Panc1 (cell line): ENCODE data around the gene SHE. TPM values are rescaled to one million over a fixed set of nuclear protein-coding genes. Genes with fewer than 3 reads are reported as not detected.

Source experiments
- ATAC-seq: fragments of 200-7000 bp; cut with Tn5 transposase; 2 replicates; pipeline ENCODE4 v1.9.1; 2020; ENCODE audit warnings: mild to moderate bottlenecking, moderate library complexity
- BruUV-seq: library from RNA; stranded (reverse); fragments of 400-500 nt; replicated peaks from 2 replicates; lab custom pipeline; 2021; lab: Mats Ljungman, UMichigan
- CTCF ChIA-PET: fragments of 300-600 bp; sonication (Branson Sonifier 250); formaldehyde crosslinking; loops from one replicate; lab custom pipeline; 2022; ENCODE audit warnings: antibody characterized with exemption; lab: Charles Lee
- POLR2A ChIA-PET: fragments of 300-600 bp; sonication (Branson Sonifier 250); formaldehyde crosslinking; loops from one replicate; lab custom pipeline; 2022; ENCODE audit warnings: antibody characterized with exemption; lab: Charles Lee
- DNase-seq: peaks from one replicate; pipeline ENCODE4 v3.0.0-alpha.2; 2010; ENCODE audit warnings: low read depth, low spot score
- H3K27ac ChIP-seq: 2 replicates; pipeline ENCODE4 v1.5.1; 2011; ENCODE audit warnings: mild to moderate bottlenecking, low read length, inconsistent platforms
- H3K27me3 ChIP-seq: fragments of 200-500 bp; sonication (Bioruptor generic); 2 replicates; pipeline ENCODE4 v1.6.0; 2014; ENCODE audit warnings: low read length, inconsistent platforms; ENCODE audit not compliant: control insufficient read depth, insufficient read depth
- H3K36me3 ChIP-seq: fragments of 200-500 bp; sonication (Bioruptor generic); 2 replicates; pipeline ENCODE4 v1.5.1; 2014; ENCODE audit warnings: inconsistent platforms, mild to moderate bottlenecking, low read length, moderate library complexity; ENCODE audit not compliant: control insufficient read depth, insufficient read depth
- H3K4me1 ChIP-seq: 2 replicates; pipeline ENCODE4 v1.5.1; 2011; ENCODE audit warnings: inconsistent platforms, mild to moderate bottlenecking, low read length, moderate library complexity; ENCODE audit not compliant: control insufficient read depth, insufficient read depth
- H3K4me3 ChIP-seq, 2 experiments: 2 replicates each; pipeline ENCODE4 v1.5.1; 2011 to 2012; ENCODE audit warnings: low read depth in 2 of 2, low read length in 2 of 2, mild to moderate bottlenecking in 2 of 2, inconsistent platforms in 1 of 2, moderate library complexity in 1 of 2
- H3K9me3 ChIP-seq: fragments of 200-500 bp; sonication (Bioruptor generic); 2 replicates; pipeline ENCODE4 v1.5.1; 2014; ENCODE audit warnings: low read depth, mild to moderate bottlenecking, inconsistent platforms, low read length, moderate library complexity; ENCODE audit not compliant: control insufficient read depth, insufficient read depth
- POLR2AphosphoS5 ChIP-seq: IDR thresholded peaks from 2 replicates; pipeline ENCODE4 v1.6.1; 2012; ENCODE audit warnings: mild to moderate bottlenecking, low read depth, low read length, moderate library complexity
- SIN3A ChIP-seq: IDR thresholded peaks from 2 replicates; pipeline ENCODE4 v1.6.1; 2012; ENCODE audit warnings: low read depth, mild to moderate bottlenecking, low read length, moderate library complexity, borderline replicate concordance; ENCODE audit not compliant: insufficient read depth
- TCF7L2 ChIP-seq: IDR thresholded peaks from 2 replicates; pipeline ENCODE4 v1.6.1; 2011; ENCODE audit warnings: mild to moderate bottlenecking, low read depth, low read length, inconsistent platforms
- in situ Hi-C: cut with HindIII; loops from 2 replicates; pipeline ENCODE4 v1.10.0; 2016; ENCODE audit warnings: low sequenced_read_pairs, low pct_unique_long_range_greater_than_20kb
- intact Hi-C: fragments of 100-400 bp; cut with micrococcal nuclease; formaldehyde crosslinking; loops from one replicate; pipeline ENCODE4 v1.10.0; 2022; ENCODE audit not compliant: unreplicated experiment
- total RNA-seq: library from RNA; stranded (reverse); gene quantifications from one replicate; pipeline ENCODE4 v1.2.1, GENCODE V29; 2021; ENCODE audit not compliant: unreplicated experiment
- TF ChIP-seq, protein P1 (sequence below): fragments of 450-650 bp; IDR thresholded peaks from 2 replicates; pipeline ENCODE4 v1.5.1; 2017; ENCODE audit warnings: mild to moderate bottlenecking
- TF ChIP-seq, protein P2 (sequence below), 2 experiments: IDR thresholded peaks; 2 replicates each; pipeline ENCODE4 v1.6.1; 2011 to 2012; ENCODE audit warnings: low read depth in 2 of 2, control low read depth in 1 of 2, low read length in 1 of 2, mild to moderate bottlenecking in 1 of 2, moderate library complexity in 1 of 2; ENCODE audit not compliant: insufficient read depth in 1 of 2

Gene SHE
- total RNA-seq, 1 experiment from 2014 or later = 0.03 TPM

DNA sequence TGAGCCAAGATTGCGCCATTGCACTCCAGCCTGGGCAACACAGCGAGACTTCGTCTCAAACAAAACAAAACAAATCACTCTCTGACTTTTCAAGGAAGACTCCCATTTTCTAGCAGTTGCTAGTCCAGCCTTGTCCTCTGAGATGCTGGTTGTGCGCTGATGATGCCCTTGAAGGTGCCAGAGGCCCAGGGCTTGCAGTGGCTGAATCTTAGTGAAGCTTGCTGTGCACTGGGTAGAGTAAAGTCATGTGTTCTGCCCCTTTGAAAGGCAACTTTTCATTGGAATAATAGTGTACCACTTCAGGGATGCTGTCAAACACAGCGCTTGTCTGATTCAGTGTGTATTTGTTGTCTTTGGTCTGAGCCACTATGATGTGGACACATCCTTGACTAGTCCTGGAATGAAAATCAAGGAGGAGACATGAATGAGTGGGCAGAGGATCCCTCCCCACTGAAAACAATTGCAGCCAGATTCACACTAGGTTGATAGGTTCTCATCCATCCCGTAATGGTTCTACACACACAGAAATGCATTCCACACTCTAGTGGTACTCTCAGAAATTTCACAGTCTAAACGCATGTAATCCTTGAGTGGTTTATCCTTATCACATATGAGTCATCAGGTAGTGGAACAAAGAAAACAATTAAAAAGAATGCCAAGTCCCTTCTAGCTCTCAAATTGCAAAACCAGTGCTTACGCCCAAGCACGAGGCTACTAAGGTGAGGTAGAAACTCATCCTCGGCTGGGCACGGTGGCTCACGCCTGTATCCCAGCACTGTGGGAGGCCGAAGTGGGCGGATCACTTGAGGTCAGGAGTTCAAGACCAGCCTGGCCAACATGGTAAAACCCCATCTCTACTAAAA, 18.0 kb downstream of the SHE start:
- ATAC-seq (no peak), DNase-seq (no peak)
- Histone ChIP-seq H3K27ac (no peak overlapping the region), H3K9me3 (no peaks in the 10 kb centered on the region), H3K27me3 (peaks cover under 1% of the 10 kb centered on the region; the same call in 1 of the 2 replicates), H3K4me3 (no peak overlapping the region), H3K36me3 (no peaks in the 10 kb centered on the region), H3K4me1 (no peaks in the 10 kb centered on the region)
- intact Hi-C loops (loop anchor here (5.0 kb wide), 2 partner anchors 63 to 453 kb away; partner anchors contain the start of gene PMVK), in situ Hi-C loops (no loop called here)
- BruUV-seq = no TSS peak
- no peak for TF ChIP-seq TCF7L2
- CTCF ChIA-PET = interaction anchor here (1.2 kb wide), 1 partner anchor 63 kb away, joined by 3 read pairs; no protein-coding TSS in a partner anchor
- POLR2A ChIA-PET = no interaction called here

DNA sequence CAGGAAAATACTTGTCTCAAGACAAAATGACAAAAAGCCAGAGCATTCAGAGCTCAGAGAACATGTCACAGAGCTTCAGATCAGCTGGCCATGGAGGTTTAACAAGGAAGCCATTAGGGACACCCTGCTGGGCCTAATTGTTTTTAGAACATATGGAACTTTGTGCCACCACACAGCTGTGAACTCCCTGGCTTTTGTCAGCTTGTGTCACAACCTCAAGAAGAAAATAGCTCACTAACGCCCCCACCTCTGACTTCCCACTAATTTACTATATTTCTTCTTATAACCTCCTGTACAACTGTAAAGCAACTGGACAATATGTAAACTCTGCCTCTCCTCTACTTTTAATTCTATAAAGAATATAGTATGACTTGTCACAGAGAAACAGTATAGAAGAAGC, 21.2 kb downstream of the SHE start:
- peaks cover 2% of the 10 kb centered on the region; the same call in 1 of the 2 replicates for H3K4me1 ChIP-seq
- no peak overlapping the region for H3K4me3 ChIP-seq
- TF ChIP-seq, protein P1, sequence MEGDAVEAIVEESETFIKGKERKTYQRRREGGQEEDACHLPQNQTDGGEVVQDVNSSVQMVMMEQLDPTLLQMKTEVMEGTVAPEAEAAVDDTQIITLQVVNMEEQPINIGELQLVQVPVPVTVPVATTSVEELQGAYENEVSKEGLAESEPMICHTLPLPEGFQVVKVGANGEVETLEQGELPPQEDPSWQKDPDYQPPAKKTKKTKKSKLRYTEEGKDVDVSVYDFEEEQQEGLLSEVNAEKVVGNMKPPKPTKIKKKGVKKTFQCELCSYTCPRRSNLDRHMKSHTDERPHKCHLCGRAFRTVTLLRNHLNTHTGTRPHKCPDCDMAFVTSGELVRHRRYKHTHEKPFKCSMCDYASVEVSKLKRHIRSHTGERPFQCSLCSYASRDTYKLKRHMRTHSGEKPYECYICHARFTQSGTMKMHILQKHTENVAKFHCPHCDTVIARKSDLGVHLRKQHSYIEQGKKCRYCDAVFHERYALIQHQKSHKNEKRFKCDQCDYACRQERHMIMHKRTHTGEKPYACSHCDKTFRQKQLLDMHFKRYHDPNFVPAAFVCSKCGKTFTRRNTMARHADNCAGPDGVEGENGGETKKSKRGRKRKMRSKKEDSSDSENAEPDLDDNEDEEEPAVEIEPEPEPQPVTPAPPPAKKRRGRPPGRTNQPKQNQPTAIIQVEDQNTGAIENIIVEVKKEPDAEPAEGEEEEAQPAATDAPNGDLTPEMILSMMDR = no peak
- TF ChIP-seq TCF7L2 = no peak
- no peak for TF ChIP-seq POLR2AphosphoS5
- TF ChIP-seq, protein P2, sequence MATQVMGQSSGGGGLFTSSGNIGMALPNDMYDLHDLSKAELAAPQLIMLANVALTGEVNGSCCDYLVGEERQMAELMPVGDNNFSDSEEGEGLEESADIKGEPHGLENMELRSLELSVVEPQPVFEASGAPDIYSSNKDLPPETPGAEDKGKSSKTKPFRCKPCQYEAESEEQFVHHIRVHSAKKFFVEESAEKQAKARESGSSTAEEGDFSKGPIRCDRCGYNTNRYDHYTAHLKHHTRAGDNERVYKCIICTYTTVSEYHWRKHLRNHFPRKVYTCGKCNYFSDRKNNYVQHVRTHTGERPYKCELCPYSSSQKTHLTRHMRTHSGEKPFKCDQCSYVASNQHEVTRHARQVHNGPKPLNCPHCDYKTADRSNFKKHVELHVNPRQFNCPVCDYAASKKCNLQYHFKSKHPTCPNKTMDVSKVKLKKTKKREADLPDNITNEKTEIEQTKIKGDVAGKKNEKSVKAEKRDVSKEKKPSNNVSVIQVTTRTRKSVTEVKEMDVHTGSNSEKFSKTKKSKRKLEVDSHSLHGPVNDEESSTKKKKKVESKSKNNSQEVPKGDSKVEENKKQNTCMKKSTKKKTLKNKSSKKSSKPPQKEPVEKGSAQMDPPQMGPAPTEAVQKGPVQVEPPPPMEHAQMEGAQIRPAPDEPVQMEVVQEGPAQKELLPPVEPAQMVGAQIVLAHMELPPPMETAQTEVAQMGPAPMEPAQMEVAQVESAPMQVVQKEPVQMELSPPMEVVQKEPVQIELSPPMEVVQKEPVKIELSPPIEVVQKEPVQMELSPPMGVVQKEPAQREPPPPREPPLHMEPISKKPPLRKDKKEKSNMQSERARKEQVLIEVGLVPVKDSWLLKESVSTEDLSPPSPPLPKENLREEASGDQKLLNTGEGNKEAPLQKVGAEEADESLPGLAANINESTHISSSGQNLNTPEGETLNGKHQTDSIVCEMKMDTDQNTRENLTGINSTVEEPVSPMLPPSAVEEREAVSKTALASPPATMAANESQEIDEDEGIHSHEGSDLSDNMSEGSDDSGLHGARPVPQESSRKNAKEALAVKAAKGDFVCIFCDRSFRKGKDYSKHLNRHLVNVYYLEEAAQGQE (IDR thresholded peaks at IDR 0.05; ENCODE audit: insufficient read depth in 1 of 2, low read depth in 2 of 2, low read length in 1 of 2) = no peak
- no peak for TF ChIP-seq SIN3A
- ATAC-seq (no peak), DNase-seq (no peak)
- no peaks in the 10 kb centered on the region for H3K27me3 ChIP-seq
- no peaks in the 10 kb centered on the region for H3K9me3 ChIP-seq
- no peak overlapping the region for H3K27ac ChIP-seq
- ChIA-PET POLR2A (no interaction called here), CTCF (interaction anchor here (0.5 to 4.6 kb wide), 4 partner anchors 51 to 279 kb away, joined by 3 to 42 read pairs (median 4); no protein-coding TSS in a partner anchor)
- no TSS peak for BruUV-seq
- intact Hi-C loops (loop anchor here (5.0 kb wide), 2 partner anchors 66 to 456 kb away; partner anchors contain the start of gene PMVK), in situ Hi-C loops (no loop called here)
- H3K36me3 ChIP-seq = no peaks in the 10 kb centered on the region
